ENCODE measurements around the gene MPRIP.

DNA sequence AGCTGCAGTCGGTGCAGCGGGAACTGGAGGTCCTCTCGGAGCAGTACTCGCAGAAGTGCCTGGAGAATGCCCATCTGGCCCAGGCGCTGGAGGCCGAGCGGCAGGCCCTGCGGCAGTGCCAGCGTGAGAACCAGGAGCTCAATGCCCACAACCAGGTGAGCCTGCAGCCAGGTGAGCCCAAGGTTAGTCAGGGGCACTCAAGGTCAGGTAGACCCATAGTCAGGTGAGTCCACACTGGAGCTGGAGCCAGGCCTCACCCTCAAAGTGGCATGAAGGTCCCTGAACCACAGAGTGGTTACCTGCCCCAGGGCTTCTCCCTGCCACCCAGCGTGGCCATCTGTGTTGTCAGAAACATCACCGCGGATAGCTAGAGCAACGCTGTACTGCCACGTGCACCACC is 131.7 kb downstream of the MPRIP start:
- TF ChIP-seq, protein P1, sequence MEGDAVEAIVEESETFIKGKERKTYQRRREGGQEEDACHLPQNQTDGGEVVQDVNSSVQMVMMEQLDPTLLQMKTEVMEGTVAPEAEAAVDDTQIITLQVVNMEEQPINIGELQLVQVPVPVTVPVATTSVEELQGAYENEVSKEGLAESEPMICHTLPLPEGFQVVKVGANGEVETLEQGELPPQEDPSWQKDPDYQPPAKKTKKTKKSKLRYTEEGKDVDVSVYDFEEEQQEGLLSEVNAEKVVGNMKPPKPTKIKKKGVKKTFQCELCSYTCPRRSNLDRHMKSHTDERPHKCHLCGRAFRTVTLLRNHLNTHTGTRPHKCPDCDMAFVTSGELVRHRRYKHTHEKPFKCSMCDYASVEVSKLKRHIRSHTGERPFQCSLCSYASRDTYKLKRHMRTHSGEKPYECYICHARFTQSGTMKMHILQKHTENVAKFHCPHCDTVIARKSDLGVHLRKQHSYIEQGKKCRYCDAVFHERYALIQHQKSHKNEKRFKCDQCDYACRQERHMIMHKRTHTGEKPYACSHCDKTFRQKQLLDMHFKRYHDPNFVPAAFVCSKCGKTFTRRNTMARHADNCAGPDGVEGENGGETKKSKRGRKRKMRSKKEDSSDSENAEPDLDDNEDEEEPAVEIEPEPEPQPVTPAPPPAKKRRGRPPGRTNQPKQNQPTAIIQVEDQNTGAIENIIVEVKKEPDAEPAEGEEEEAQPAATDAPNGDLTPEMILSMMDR (optimal IDR thresholded peaks at IDR 0.05 in 1 of 3, IDR thresholded peaks at IDR 0.05 in 1 of 3, conservative IDR thresholded peaks at IDR 0.05 in 1 of 3; ENCODE audit: extremely low read depth in 1 of 3, insufficient read depth in 2 of 3, low read length in 3 of 3): no peak
- TF ChIP-seq EZH2 (IDR thresholded peaks at IDR 0.05; ENCODE audit: low read length): no peak
